ENCODE results near the gene SP140L.

- TF ChIP-seq, protein P1, sequence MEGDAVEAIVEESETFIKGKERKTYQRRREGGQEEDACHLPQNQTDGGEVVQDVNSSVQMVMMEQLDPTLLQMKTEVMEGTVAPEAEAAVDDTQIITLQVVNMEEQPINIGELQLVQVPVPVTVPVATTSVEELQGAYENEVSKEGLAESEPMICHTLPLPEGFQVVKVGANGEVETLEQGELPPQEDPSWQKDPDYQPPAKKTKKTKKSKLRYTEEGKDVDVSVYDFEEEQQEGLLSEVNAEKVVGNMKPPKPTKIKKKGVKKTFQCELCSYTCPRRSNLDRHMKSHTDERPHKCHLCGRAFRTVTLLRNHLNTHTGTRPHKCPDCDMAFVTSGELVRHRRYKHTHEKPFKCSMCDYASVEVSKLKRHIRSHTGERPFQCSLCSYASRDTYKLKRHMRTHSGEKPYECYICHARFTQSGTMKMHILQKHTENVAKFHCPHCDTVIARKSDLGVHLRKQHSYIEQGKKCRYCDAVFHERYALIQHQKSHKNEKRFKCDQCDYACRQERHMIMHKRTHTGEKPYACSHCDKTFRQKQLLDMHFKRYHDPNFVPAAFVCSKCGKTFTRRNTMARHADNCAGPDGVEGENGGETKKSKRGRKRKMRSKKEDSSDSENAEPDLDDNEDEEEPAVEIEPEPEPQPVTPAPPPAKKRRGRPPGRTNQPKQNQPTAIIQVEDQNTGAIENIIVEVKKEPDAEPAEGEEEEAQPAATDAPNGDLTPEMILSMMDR (IDR thresholded peaks at IDR 0.05; ENCODE audit: insufficient read depth, low read depth, low read length), result no peak
- TF ChIP-seq EZH2 (IDR thresholded peaks at IDR 0.05; ENCODE audit: insufficient read depth, low read length), result no peak
These were observed 81.3 kb downstream of the SP140L start for GRCh38 chr2:230408244-230408842.
